CD4-positive, alpha-beta T cell (primary cell): ENCODE results near the gene PDE3B. TPM values are rescaled to one million over a fixed set of nuclear protein-coding genes. Genes with fewer than 3 reads are reported as not detected.

Source experiments
- ATAC-seq: fragments of 200-7000 bp; cut with Tn5 transposase; one replicate; pipeline ENCODE4 v1.10.0; 2022; ENCODE audit warnings: mild to moderate bottlenecking; ENCODE audit not compliant: poor library complexity
- CTCF ChIA-PET: fragments of 350-600 bp; sonication (Branson Sonifier 250); formaldehyde crosslinking; loops from one replicate; lab custom pipeline; 2021; ENCODE audit warnings: antibody characterized with exemption, inconsistent platforms; lab: Charles Lee
- POLR2A ChIA-PET: fragments of 350-600 bp; sonication (Branson Sonifier 250); formaldehyde crosslinking; loops from one replicate; lab custom pipeline; 2021; ENCODE audit warnings: antibody characterized with exemption, inconsistent platforms; lab: Charles Lee
- DNase-seq, 14 experiments: peaks; one replicate each; pipeline ENCODE4 v3.0.0-alpha.2; 2013 to 2020; ENCODE audit warnings: mixed read lengths in 2 of 14
- H3K27ac ChIP-seq, 2 donors: one replicate each; pipeline versions ENCODE4 v1.5.1 to v1.7.0; 2013; ENCODE audit warnings: low read length in 2 of 2, low read depth in 1 of 2, mild to moderate bottlenecking in 1 of 2
- H3K27me3 ChIP-seq, 2 experiments: 1 replicate in 1 of 2; 2 replicates in 1 of 2; pipeline versions ENCODE4 v1.6.1 to v1.7.0; 2013; ENCODE audit warnings: low read length in 2 of 2, control low read depth in 1 of 2, mild to moderate bottlenecking in 1 of 2, moderate library complexity in 1 of 2; ENCODE audit not compliant: insufficient read depth in 2 of 2, control insufficient read depth in 1 of 2
- H3K36me3 ChIP-seq: one replicate; pipeline ENCODE4 v1.6.1; 2013; ENCODE audit warnings: low read length, control low read depth; ENCODE audit not compliant: insufficient read depth
- H3K4me1 ChIP-seq: one replicate; pipeline ENCODE4 v1.6.1; 2013; ENCODE audit warnings: low read length, control low read depth; ENCODE audit not compliant: insufficient read depth
- H3K4me3 ChIP-seq: one replicate; pipeline ENCODE4 v1.5.1; 2013; ENCODE audit warnings: mild to moderate bottlenecking, low read length, moderate library complexity
- H3K9me3 ChIP-seq, 2 experiments: 1 replicate in 1 of 2; 2 replicates in 1 of 2; pipeline versions ENCODE4 v1.6.1 to v1.7.0; 2013; ENCODE audit warnings: low read length in 2 of 2, mild to moderate bottlenecking in 2 of 2, control low read depth in 1 of 2, moderate library complexity in 1 of 2; ENCODE audit not compliant: control insufficient read depth in 1 of 2, insufficient read depth in 1 of 2
- H3K27ac Mint-ChIP-seq: one replicate; pipeline ENCODE4 v1.8.0; 2020; ENCODE audit warnings: mixed read lengths
- H3K27me3 Mint-ChIP-seq: one replicate; pipeline ENCODE4 v1.8.0; 2021; ENCODE audit warnings: mixed read lengths
- H3K36me3 Mint-ChIP-seq: one replicate; pipeline ENCODE4 v1.8.0; 2021; ENCODE audit warnings: low read depth, mixed read lengths
- H3K4me1 Mint-ChIP-seq: one replicate; pipeline ENCODE4 v1.8.0; 2021; ENCODE audit warnings: low read depth, mixed read lengths
- H3K4me3 Mint-ChIP-seq: one replicate; pipeline ENCODE4 v1.8.0; 2020; ENCODE audit warnings: mild to moderate bottlenecking, mixed read lengths
- H3K9me3 Mint-ChIP-seq: one replicate; pipeline ENCODE4 v1.8.0; 2020; ENCODE audit warnings: mixed read lengths
- intact Hi-C, 2 experiments: fragments of 100-400 bp; cut with DNase I in 1 of 2; cut with micrococcal nuclease in 1 of 2; formaldehyde crosslinking; loops; one replicate each; pipeline versions ENCODE4 v1.15.1 to v1.9.0; 2023 to 2025; cut with DNase I, micrococcal nuclease
- total RNA-seq, 174 experiments: library from RNA in 2 of 174; stranded (reverse) in 2 of 174; gene quantifications; one replicate each; pipeline ENCODE4 v1.2.3 and lab custom pipeline; 2021 to 2026
- TF ChIP-seq, protein P1 (sequence below): fragments of 200-600 bp; IDR thresholded peaks from one replicate; pipeline ENCODE4 v1.8.0; 2022; ENCODE audit warnings: antibody characterized with exemption, mild to moderate bottlenecking

PDE3B gene
- total RNA-seq, 2 experiments from 2014 or later: 103 to 106 TPM

DNA sequence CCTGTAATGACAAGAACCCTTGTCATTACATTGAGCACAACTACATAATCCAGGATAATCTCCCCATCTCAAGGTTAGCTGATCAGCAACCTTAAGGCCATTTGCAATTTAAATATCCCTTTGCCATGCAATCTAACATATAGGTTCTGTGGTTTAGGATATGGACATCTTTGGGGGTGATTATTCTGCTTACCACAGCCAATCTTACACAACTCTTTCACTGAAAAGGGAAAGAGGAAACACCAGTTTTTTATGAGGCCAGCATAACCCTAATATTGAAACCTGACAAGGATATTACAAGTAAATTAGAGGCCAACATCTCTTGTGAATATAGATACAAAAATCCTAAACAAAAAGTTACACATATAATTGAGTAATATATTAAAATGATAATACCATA is 169.9 kb downstream of the PDE3B start:
- peaks cover 4% of the 10 kb centered on the region for H3K9me3 Mint-ChIP-seq
- H3K36me3 Mint-ChIP-seq: peaks cover 81% of the 10 kb centered on the region
- H3K27ac Mint-ChIP-seq: no peak overlapping the region
- no peak for DNase-seq
- ChIA-PET POLR2A (interaction anchor here (0.6 kb wide), 1 partner anchor 77 kb away, joined by 3 read pairs; no protein-coding TSS in a partner anchor), CTCF (no interaction called here)
- intact Hi-C loops: no loop called here
- no peaks in the 10 kb centered on the region for H3K9me3 ChIP-seq
- TF ChIP-seq, protein P1, sequence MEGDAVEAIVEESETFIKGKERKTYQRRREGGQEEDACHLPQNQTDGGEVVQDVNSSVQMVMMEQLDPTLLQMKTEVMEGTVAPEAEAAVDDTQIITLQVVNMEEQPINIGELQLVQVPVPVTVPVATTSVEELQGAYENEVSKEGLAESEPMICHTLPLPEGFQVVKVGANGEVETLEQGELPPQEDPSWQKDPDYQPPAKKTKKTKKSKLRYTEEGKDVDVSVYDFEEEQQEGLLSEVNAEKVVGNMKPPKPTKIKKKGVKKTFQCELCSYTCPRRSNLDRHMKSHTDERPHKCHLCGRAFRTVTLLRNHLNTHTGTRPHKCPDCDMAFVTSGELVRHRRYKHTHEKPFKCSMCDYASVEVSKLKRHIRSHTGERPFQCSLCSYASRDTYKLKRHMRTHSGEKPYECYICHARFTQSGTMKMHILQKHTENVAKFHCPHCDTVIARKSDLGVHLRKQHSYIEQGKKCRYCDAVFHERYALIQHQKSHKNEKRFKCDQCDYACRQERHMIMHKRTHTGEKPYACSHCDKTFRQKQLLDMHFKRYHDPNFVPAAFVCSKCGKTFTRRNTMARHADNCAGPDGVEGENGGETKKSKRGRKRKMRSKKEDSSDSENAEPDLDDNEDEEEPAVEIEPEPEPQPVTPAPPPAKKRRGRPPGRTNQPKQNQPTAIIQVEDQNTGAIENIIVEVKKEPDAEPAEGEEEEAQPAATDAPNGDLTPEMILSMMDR: no peak
- no peaks in the 10 kb centered on the region for H3K4me1 Mint-ChIP-seq
- no peak overlapping the region for H3K4me3 ChIP-seq
- H3K36me3 ChIP-seq: peaks cover 45% of the 10 kb centered on the region
- no peak overlapping the region for H3K4me3 Mint-ChIP-seq
- H3K4me1 ChIP-seq: no peaks in the 10 kb centered on the region
- H3K27me3 ChIP-seq: no peaks in the 10 kb centered on the region
- H3K27me3 Mint-ChIP-seq: no peaks in the 10 kb centered on the region
- no peak overlapping the region for H3K27ac ChIP-seq
- ATAC-seq: no peak

DNA sequence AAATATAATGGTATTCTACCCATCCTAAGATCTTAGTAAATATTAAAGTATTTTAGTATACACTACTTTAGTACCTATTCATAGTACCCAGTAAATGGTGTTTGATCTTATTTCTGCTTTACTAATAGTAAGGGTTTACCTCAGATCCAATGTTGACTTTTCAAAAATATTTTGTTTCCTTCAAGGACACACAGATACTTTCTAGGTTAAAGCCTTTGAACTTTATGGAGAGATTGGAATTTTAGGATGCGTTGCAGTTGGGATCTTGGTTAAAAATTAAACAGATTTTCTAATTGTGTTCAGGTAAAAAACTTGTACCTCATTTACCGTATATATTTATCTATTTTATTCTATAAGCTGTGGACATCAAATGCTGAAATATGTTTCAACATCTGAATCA is 175.2 kb downstream of the PDE3B start:
- H3K9me3 Mint-ChIP-seq: no peaks in the 10 kb centered on the region
- H3K27ac Mint-ChIP-seq: no peak overlapping the region
- POLR2A ChIA-PET: no interaction called here
- CTCF ChIA-PET: interaction anchor here (1.0 kb wide), 1 partner anchor 89 kb away, joined by 4 read pairs; no protein-coding TSS in a partner anchor
- H3K36me3 Mint-ChIP-seq: peaks cover 84% of the 10 kb centered on the region
- H3K4me3 Mint-ChIP-seq: no peak overlapping the region
- H3K4me1 ChIP-seq: no peaks in the 10 kb centered on the region
- peaks cover 47% of the 10 kb centered on the region for H3K36me3 ChIP-seq
- intact Hi-C loops: no loop called here
- no peaks in the 10 kb centered on the region for H3K4me1 Mint-ChIP-seq
- no peaks in the 10 kb centered on the region for H3K27me3 Mint-ChIP-seq
- DNase-seq: no peak
- no peaks in the 10 kb centered on the region for H3K9me3 ChIP-seq
- no peak overlapping the region for H3K4me3 ChIP-seq
- no peak for ATAC-seq
- TF ChIP-seq, protein P1: no peak
- H3K27ac ChIP-seq: no peak overlapping the region
- H3K27me3 ChIP-seq: no peaks in the 10 kb centered on the region

DNA sequence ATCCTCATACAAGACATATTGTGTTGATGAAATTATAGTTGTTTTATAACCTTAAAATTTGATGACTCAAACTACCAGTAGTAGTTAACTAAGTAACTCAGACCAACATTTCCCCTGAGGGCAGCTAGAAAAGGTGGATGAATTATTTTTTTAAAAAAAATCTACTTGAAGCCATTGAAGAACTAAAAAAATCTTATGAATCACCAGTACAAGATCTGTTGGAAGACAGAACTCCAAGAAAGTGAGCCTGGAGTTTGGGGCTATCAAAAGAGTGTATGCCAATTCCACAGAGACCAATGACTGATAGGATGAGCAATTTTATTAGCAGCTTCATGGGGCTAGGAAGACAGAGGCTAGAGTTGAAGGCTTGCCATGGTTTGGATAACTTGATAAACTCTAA is 176.0 kb downstream of the PDE3B start:
- Mint-ChIP-seq H3K4me1 (no peaks in the 10 kb centered on the region), H3K27ac (no peak overlapping the region), H3K9me3 (no peaks in the 10 kb centered on the region), H3K4me3 (no peak overlapping the region), H3K27me3 (no peaks in the 10 kb centered on the region), H3K36me3 (peaks cover 92% of the 10 kb centered on the region)
- TF ChIP-seq, protein P1: no peak
- Histone ChIP-seq H3K36me3 (peaks cover 51% of the 10 kb centered on the region), H3K4me3 (no peak overlapping the region), H3K27me3 (no peaks in the 10 kb centered on the region), H3K27ac (no peak overlapping the region), H3K4me1 (no peaks in the 10 kb centered on the region), H3K9me3 (no peaks in the 10 kb centered on the region)
- ChIA-PET POLR2A (no interaction called here), CTCF (interaction anchor here (1.0 kb wide), 1 partner anchor 88 kb away, joined by 4 read pairs; no protein-coding TSS in a partner anchor)
- ATAC-seq (no peak), DNase-seq (no peak)
- intact Hi-C loops: no loop called here
